Endothelial cell of umbilical vein (primary cell): ENCODE measurements around the gene VSTM2B. TPM values are rescaled to one million over a fixed set of nuclear protein-coding genes. Genes with fewer than 3 reads are reported as not detected.

Experiments used
- BruUV-seq: library from RNA; stranded (reverse); fragments of 400-500 nt; replicated peaks from 2 replicates; lab custom pipeline; 2021; lab: Mats Ljungman, UMichigan
- CTCF ChIA-PET: fragments of 300-600, 350-600 bp; sonication (Branson Sonifier 250); formaldehyde crosslinking; loops from one replicate; lab custom pipeline; 2021; ENCODE audit warnings: antibody characterized with exemption, inconsistent platforms; lab: Charles Lee
- POLR2A ChIA-PET: fragments of 300-600, 350-600 bp; sonication (Branson Sonifier 250); formaldehyde crosslinking; loops from one replicate; lab custom pipeline; 2021; ENCODE audit warnings: antibody characterized with exemption, inconsistent platforms; lab: Charles Lee
- DNase-seq: peaks from one replicate; pipeline ENCODE4 v3.0.0-alpha.2; 2011; ENCODE audit warnings: low read depth, low spot score
- FAIRE-seq: peaks from 2 replicates; lab custom pipeline; 2011; peaks lifted over from hg19 to GRCh38; lab: Jason Lieb, UNC
- H2AFZ ChIP-seq: 2 replicates; pipeline ENCODE4 v1.6.0; 2012; ENCODE audit warnings: low read depth, low read length, control low read depth, inconsistent platforms
- H3K27ac ChIP-seq: 2 replicates; pipeline ENCODE4 v1.5.1; 2011; ENCODE audit warnings: low read depth, mild to moderate bottlenecking, control low read depth, low read length, moderate library complexity; ENCODE audit not compliant: insufficient read depth
- H3K27me3 ChIP-seq, 2 experiments: 2 replicates each; pipeline versions ENCODE4 v1.6.0 to v1.6.1; 2011; ENCODE audit warnings: low read length in 2 of 2, mixed read lengths in 1 of 2; ENCODE audit not compliant: control insufficient read depth in 2 of 2, insufficient read depth in 2 of 2
- H3K36me3 ChIP-seq, 2 experiments: 2 replicates in 1 of 2; 3 replicates in 1 of 2; pipeline ENCODE4 v1.5.1; 2011; ENCODE audit warnings: low read length in 2 of 2, mild to moderate bottlenecking in 1 of 2, moderate library complexity in 1 of 2; ENCODE audit not compliant: control insufficient read depth in 2 of 2, insufficient read depth in 2 of 2; ENCODE audit errors: extremely low read depth in 1 of 2
- H3K4me1 ChIP-seq: 3 replicates; pipeline ENCODE4 v1.5.1; 2011; ENCODE audit warnings: mild to moderate bottlenecking, low read length; ENCODE audit not compliant: control insufficient read depth, insufficient read depth; ENCODE audit errors: extremely low read depth
- H3K4me2 ChIP-seq: 2 replicates; pipeline ENCODE4 v1.6.1; 2011; ENCODE audit warnings: low read length, control low read depth, mixed read lengths; ENCODE audit not compliant: insufficient read depth
- H3K4me3 ChIP-seq, 3 experiments: fragments of 200-600 bp in 1 of 3; sonication (generic), shearing (Covaris generic) in 1 of 3; replicated peaks in 1 of 3; 2 replicates each; pipeline ENCODE4 v1.5.1; 2011 to 2016; ENCODE audit warnings: control low read depth in 3 of 3, low read length in 3 of 3, mild to moderate bottlenecking in 2 of 3, inconsistent platforms in 1 of 3, low read depth in 1 of 3, moderate library complexity in 1 of 3; ENCODE audit not compliant: insufficient read depth in 1 of 3
- H3K79me2 ChIP-seq: 2 replicates; pipeline ENCODE4 v1.6.0; 2012; ENCODE audit warnings: low read length, inconsistent platforms; ENCODE audit not compliant: control insufficient read depth, insufficient read depth
- H3K9ac ChIP-seq: replicated peaks from 2 replicates; pipeline ENCODE3; 2011; ENCODE audit warnings: low read length, control low read depth; ENCODE audit not compliant: insufficient read depth; ENCODE audit errors: extremely low read depth
- H3K9me1 ChIP-seq: replicated peaks from 3 replicates; pipeline ENCODE4 v1.6.0; 2011; ENCODE audit warnings: mild to moderate bottlenecking, low read length; ENCODE audit not compliant: control insufficient read depth, insufficient read depth; ENCODE audit errors: extremely low read depth
- H3K9me3 ChIP-seq: replicated peaks from 2 replicates; pipeline ENCODE4 v1.5.1; 2012; ENCODE audit warnings: low read length, inconsistent platforms; ENCODE audit not compliant: control insufficient read depth, insufficient read depth
- H4K20me1 ChIP-seq: replicated peaks from 2 replicates; pipeline ENCODE3; 2011; ENCODE audit warnings: mild to moderate bottlenecking, low read length; ENCODE audit not compliant: control insufficient read depth, insufficient read depth; ENCODE audit errors: extremely low read depth
- EZH2 ChIP-seq: IDR thresholded peaks from 2 replicates; pipeline ENCODE4 v1.6.1; 2012; ENCODE audit warnings: borderline replicate concordance, low read depth, mild to moderate bottlenecking, moderate library complexity, low read length, inconsistent platforms; ENCODE audit not compliant: severe bottlenecking
- FOS ChIP-seq: IDR thresholded peaks from 2 replicates; pipeline ENCODE4 v1.6.1; 2011; ENCODE audit warnings: mild to moderate bottlenecking, low read length, moderate library complexity, borderline replicate concordance; ENCODE audit not compliant: insufficient read depth
- GATA2 ChIP-seq: IDR thresholded peaks from 2 replicates; pipeline ENCODE4 v1.7.0; 2011; ENCODE audit warnings: low read depth, mild to moderate bottlenecking, moderate library complexity, mixed read lengths, low read length; ENCODE audit not compliant: insufficient read length, insufficient read depth
- JUN ChIP-seq: IDR thresholded peaks from 2 replicates; pipeline ENCODE4 v1.6.1; 2011; ENCODE audit warnings: borderline replicate concordance, low read depth; ENCODE audit not compliant: insufficient read length, insufficient read depth
- MAX ChIP-seq: IDR thresholded peaks from 2 replicates; pipeline ENCODE4 v1.6.1; 2011; ENCODE audit not compliant: insufficient read depth, insufficient read length
- MYC ChIP-seq: IDR thresholded peaks from one replicate; pipeline ENCODE4 v1.6.1; 2011; ENCODE audit warnings: mild to moderate bottlenecking, low read depth, low read length
- POLR2A ChIP-seq: IDR thresholded peaks from 2 replicates; pipeline ENCODE4 v1.6.1; 2012; ENCODE audit warnings: low read depth, mild to moderate bottlenecking, control low read depth, low read length
- POLR2AphosphoS5 ChIP-seq: IDR thresholded peaks from 2 replicates; pipeline ENCODE4 v1.6.1; 2012; ENCODE audit warnings: low read depth, mild to moderate bottlenecking, control low read depth, low read length, moderate library complexity; ENCODE audit not compliant: insufficient read depth
- dilution Hi-C: fragments of 300-500 bp; cut with MboI; formaldehyde crosslinking; loops from one replicate; pipeline ENCODE4 v1.15.0; 2019; ENCODE audit warnings: low sequenced_read_pairs; ENCODE audit not compliant: extremely low pct_ligation_motif_present
- intact Hi-C: fragments of 100-400 bp; cut with micrococcal nuclease; formaldehyde crosslinking; loops from one replicate; pipeline ENCODE4 v1.10.0; 2022
- polyA plus RNA-seq, 4 experiments: library from polyadenylated mRNA; depleted of rRNA in 3 of 4; stranded (reverse) in 3 of 4; unstranded in 1 of 4; fragments of >200 nt; gene quantifications; 2 replicates each; pipeline versions ENCODE4 v1.2.1 to v1.2.3, GENCODE V29; 2011 to 2012; ENCODE audit warnings: missing spikeins in 1 of 4
- total RNA-seq: library from RNA; stranded (reverse); gene quantifications from 2 replicates; pipeline ENCODE4 v1.2.3, GENCODE V29; 2021
- TF ChIP-seq, protein P1 (sequence below), 2 donors: IDR thresholded peaks; 1 replicate in 1 of 2; 2 replicates in 1 of 2; pipeline ENCODE4 v1.5.1; 2011; ENCODE audit warnings: low read length in 2 of 2, mild to moderate bottlenecking in 2 of 2, moderate library complexity in 2 of 2, control low read depth in 1 of 2, inconsistent platforms in 1 of 2, low read depth in 1 of 2; ENCODE audit not compliant: insufficient read depth in 1 of 2; ENCODE audit errors: extremely low read depth in 1 of 2

VSTM2B gene
- total and polyA plus RNA-seq, 2 donors (not counting 3 experiments of a cell fraction or from before 2014, with no cell fraction given), result not detected

- H3K4me2 ChIP-seq, result no peak overlapping the region
- CTCF ChIA-PET, result no interaction called here
- no peak overlapping the region for H3K9ac ChIP-seq
- H3K9me1 ChIP-seq, result no peaks in the 10 kb centered on the region
- H3K4me1 ChIP-seq, result no peaks in the 10 kb centered on the region
- no peaks in the 10 kb centered on the region for H3K27me3 ChIP-seq
- DNase-seq, result no peak
- H3K27ac ChIP-seq, result no peak overlapping the region
- BruUV-seq, result no TSS peak
- no peak for TF ChIP-seq JUN
- no peak for TF ChIP-seq MAX
- no peak for TF ChIP-seq MYC
- TF ChIP-seq POLR2A, result no peak
- no peak for TF ChIP-seq GATA2
- TF ChIP-seq, protein P1, sequence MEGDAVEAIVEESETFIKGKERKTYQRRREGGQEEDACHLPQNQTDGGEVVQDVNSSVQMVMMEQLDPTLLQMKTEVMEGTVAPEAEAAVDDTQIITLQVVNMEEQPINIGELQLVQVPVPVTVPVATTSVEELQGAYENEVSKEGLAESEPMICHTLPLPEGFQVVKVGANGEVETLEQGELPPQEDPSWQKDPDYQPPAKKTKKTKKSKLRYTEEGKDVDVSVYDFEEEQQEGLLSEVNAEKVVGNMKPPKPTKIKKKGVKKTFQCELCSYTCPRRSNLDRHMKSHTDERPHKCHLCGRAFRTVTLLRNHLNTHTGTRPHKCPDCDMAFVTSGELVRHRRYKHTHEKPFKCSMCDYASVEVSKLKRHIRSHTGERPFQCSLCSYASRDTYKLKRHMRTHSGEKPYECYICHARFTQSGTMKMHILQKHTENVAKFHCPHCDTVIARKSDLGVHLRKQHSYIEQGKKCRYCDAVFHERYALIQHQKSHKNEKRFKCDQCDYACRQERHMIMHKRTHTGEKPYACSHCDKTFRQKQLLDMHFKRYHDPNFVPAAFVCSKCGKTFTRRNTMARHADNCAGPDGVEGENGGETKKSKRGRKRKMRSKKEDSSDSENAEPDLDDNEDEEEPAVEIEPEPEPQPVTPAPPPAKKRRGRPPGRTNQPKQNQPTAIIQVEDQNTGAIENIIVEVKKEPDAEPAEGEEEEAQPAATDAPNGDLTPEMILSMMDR (IDR thresholded peaks at IDR 0.05; ENCODE audit: extremely low read depth in 1 of 2, insufficient read depth in 1 of 2, low read depth in 1 of 2, low read length in 2 of 2), result no peak
- TF ChIP-seq POLR2AphosphoS5, result no peak
- TF ChIP-seq EZH2, result no peak
- no peak for TF ChIP-seq FOS
- POLR2A ChIA-PET, result no interaction called here
- no peaks in the 10 kb centered on the region for H3K36me3 ChIP-seq
- intact Hi-C loops, result no loop called here
- FAIRE-seq, result no peak
- no peak overlapping the region for H2AFZ ChIP-seq
- no peaks in the 10 kb centered on the region for H3K79me2 ChIP-seq
- no peak overlapping the region for H3K4me3 ChIP-seq
- H3K9me3 ChIP-seq, result no peaks in the 10 kb centered on the region
- H4K20me1 ChIP-seq, result no peaks in the 10 kb centered on the region
- dilution Hi-C loops, result no loop called here
These were observed 12.9 kb downstream of the VSTM2B start for GRCh38 chr19:29538651-29539050.
